ENCODE results near the gene SYNGR3.
A peak's percentile ranks its signal among the peaks of the same experiment; 100 is the strongest.

The SYNGR3 gene

GRCh38 chr16:2026461-2027023 is 36.8 kb downstream of the SYNGR3 start, which contains the start of gene NHERF2:
TSS of gene NHERF2 (plus strand) at chr16:2026902. CDS start at chr16:2027006, 104 bp downstream.
- Histone ChIP-seq H3K27me3 (ENCODE audit: insufficient read depth, low read length, poor library complexity) (no peaks in the 10 kb centered on the region), H2BK120ac (ENCODE audit: low read depth, low read length) (no peak within 1 kb of the TSS), H3K9ac (ENCODE audit: low read length) (peak within 1 kb of the TSS; percentile 61), H3K79me2 (ENCODE audit: control insufficient read depth, insufficient read depth, low read length) (no peaks in the 10 kb centered on the region), H3K4me2 (ENCODE audit: low read length) (peak within 1 kb of the TSS; percentile 36), H2BK5ac (ENCODE audit: low read length) (no peak within 1 kb of the TSS), H2AK5ac (ENCODE audit: low read length) (no peak within 1 kb of the TSS), H3K23ac (ENCODE audit: low read length) (no peak within 1 kb of the TSS), H3K4ac (ENCODE audit: low read depth, low read length) (no peak within 1 kb of the TSS), H4K5ac (ENCODE audit: low read length) (no peak within 1 kb of the TSS), H3K4me3 (ENCODE audit: low read length) (no peak within 1 kb of the TSS), H3K4me1 (ENCODE audit: control insufficient read depth, low read depth, low read length) (no peaks in the 10 kb centered on the region), H3K79me1 (ENCODE audit: low read length) (no peaks in the 10 kb centered on the region), H3K27ac (ENCODE audit: low read depth, low read length) (no peak within 1 kb of the TSS), H3K18ac (ENCODE audit: low read length) (no peak within 1 kb of the TSS), H3K36me3 (ENCODE audit: control insufficient read depth, insufficient read depth, low read length) (no peaks in the 10 kb centered on the region), H2BK15ac (replicated peaks; ENCODE audit: low read depth) (no peak within 1 kb of the TSS), H4K8ac (ENCODE audit: low read depth, low read length) (no peak within 1 kb of the TSS), H3K56ac (ENCODE audit: low read length) (peak within 1 kb of the TSS; percentile 78)
- WGBS (ENCODE audit: extremely low coverage, insufficient coverage, low lambda C conversion rate), result no CpG with 5 or more reads among the region's 59 CpGs
- no peak for DNase-seq

GRCh38 chr16:2027024-2028010 is 37.5 kb downstream of the SYNGR3 start:
- no peak overlapping the region for H2BK120ac ChIP-seq (ENCODE audit: low read depth, low read length)
- H3K79me2 ChIP-seq (ENCODE audit: control insufficient read depth, insufficient read depth, low read length), result no peaks in the 10 kb centered on the region
- H3K18ac ChIP-seq (ENCODE audit: low read length), result no peak overlapping the region
- no peak overlapping the region for H3K4me3 ChIP-seq (ENCODE audit: low read length)
- H3K27me3 ChIP-seq (ENCODE audit: insufficient read depth, low read length, poor library complexity), result no peaks in the 10 kb centered on the region
- no peak overlapping the region for H3K23ac ChIP-seq (ENCODE audit: low read length)
- H3K4ac ChIP-seq (ENCODE audit: low read depth, low read length), result no peak overlapping the region
- H3K36me3 ChIP-seq (ENCODE audit: control insufficient read depth, insufficient read depth, low read length), result no peaks in the 10 kb centered on the region
- no peaks in the 10 kb centered on the region for H3K79me1 ChIP-seq (ENCODE audit: low read length)
- H3K56ac ChIP-seq (ENCODE audit: low read length), result peak overlapping the region; percentile 67
- no peaks in the 10 kb centered on the region for H3K4me1 ChIP-seq (ENCODE audit: control insufficient read depth, low read depth, low read length)
- WGBS (ENCODE audit: extremely low coverage, insufficient coverage, low lambda C conversion rate), result no CpG with 5 or more reads among the region's 76 CpGs
- no peak overlapping the region for H2BK15ac ChIP-seq (replicated peaks; ENCODE audit: low read depth)
- no peak overlapping the region for H3K27ac ChIP-seq (ENCODE audit: low read depth, low read length)
- no peak overlapping the region for H2BK5ac ChIP-seq (ENCODE audit: low read length)
- no peak overlapping the region for H4K5ac ChIP-seq (ENCODE audit: low read length)
- no peak overlapping the region for H2AK5ac ChIP-seq (ENCODE audit: low read length)
- no peak for DNase-seq
- H3K4me2 ChIP-seq (ENCODE audit: low read length), result peak overlapping the region; percentile 36
- peak overlapping the region; percentile 53 for H3K9ac ChIP-seq (ENCODE audit: low read length)
- no peak overlapping the region for H4K8ac ChIP-seq (ENCODE audit: low read depth, low read length)

- no CpG with 5 or more reads among the region's 3 CpGs for WGBS (ENCODE audit: extremely low coverage, insufficient coverage, low lambda C conversion rate)
- no peaks in the 10 kb centered on the region for H3K36me3 ChIP-seq (ENCODE audit: control insufficient read depth, insufficient read depth, low read length)
Observed at GRCh38 chr16:2028146-2028545, 38.4 kb downstream of the SYNGR3 start.

GRCh38 chr16:2028620-2029220 is 39.0 kb downstream of the SYNGR3 start:
- Histone ChIP-seq H2BK15ac (replicated peaks; ENCODE audit: low read depth) (no peak overlapping the region), H3K27ac (ENCODE audit: low read depth, low read length) (no peak overlapping the region), H2BK120ac (ENCODE audit: low read depth, low read length) (no peak overlapping the region), H2BK5ac (ENCODE audit: low read length) (no peak overlapping the region), H4K8ac (ENCODE audit: low read depth, low read length) (no peak overlapping the region), H3K79me1 (ENCODE audit: low read length) (no peaks in the 10 kb centered on the region), H3K9ac (ENCODE audit: low read length) (no peak overlapping the region), H3K4me1 (ENCODE audit: control insufficient read depth, low read depth, low read length) (no peaks in the 10 kb centered on the region), H3K36me3 (ENCODE audit: control insufficient read depth, insufficient read depth, low read length) (no peaks in the 10 kb centered on the region), H3K18ac (ENCODE audit: low read length) (no peak overlapping the region), H3K4me2 (ENCODE audit: low read length) (no peak overlapping the region), H3K4me3 (ENCODE audit: low read length) (no peak overlapping the region), H3K56ac (ENCODE audit: low read length) (no peak overlapping the region), H3K4ac (ENCODE audit: low read depth, low read length) (no peak overlapping the region), H4K5ac (ENCODE audit: low read length) (no peak overlapping the region), H2AK5ac (ENCODE audit: low read length) (no peak overlapping the region), H3K27me3 (ENCODE audit: insufficient read depth, low read length, poor library complexity) (no peaks in the 10 kb centered on the region), H3K23ac (ENCODE audit: low read length) (no peak overlapping the region), H3K79me2 (ENCODE audit: control insufficient read depth, insufficient read depth, low read length) (no peaks in the 10 kb centered on the region)
- DNase-seq, result no peak
- no CpG with 5 or more reads among the region's 18 CpGs for WGBS (ENCODE audit: extremely low coverage, insufficient coverage, low lambda C conversion rate)

More at GRCh38 chr16:2028146-2028545, 38.4 kb downstream of the SYNGR3 start:
- H3K4me1 ChIP-seq (ENCODE audit: control insufficient read depth, low read depth, low read length), result no peaks in the 10 kb centered on the region
- no peak overlapping the region for H2BK5ac ChIP-seq (ENCODE audit: low read length)
- no peak overlapping the region for H3K9ac ChIP-seq (ENCODE audit: low read length)
- no peak overlapping the region for H3K4me3 ChIP-seq (ENCODE audit: low read length)
- no peak overlapping the region for H3K23ac ChIP-seq (ENCODE audit: low read length)
- H3K4me2 ChIP-seq (ENCODE audit: low read length), result no peak overlapping the region
- no peak overlapping the region for H2BK120ac ChIP-seq (ENCODE audit: low read depth, low read length)
- H2AK5ac ChIP-seq (ENCODE audit: low read length), result no peak overlapping the region
- H4K5ac ChIP-seq (ENCODE audit: low read length), result no peak overlapping the region
- no peak overlapping the region for H4K8ac ChIP-seq (ENCODE audit: low read depth, low read length)
- no peaks in the 10 kb centered on the region for H3K79me1 ChIP-seq (ENCODE audit: low read length)
- H3K79me2 ChIP-seq (ENCODE audit: control insufficient read depth, insufficient read depth, low read length), result no peaks in the 10 kb centered on the region
- H3K27me3 ChIP-seq (ENCODE audit: insufficient read depth, low read length, poor library complexity), result no peaks in the 10 kb centered on the region
- no peak overlapping the region for H3K4ac ChIP-seq (ENCODE audit: low read depth, low read length)
- no peak overlapping the region for H3K56ac ChIP-seq (ENCODE audit: low read length)
- H3K27ac ChIP-seq (ENCODE audit: low read depth, low read length), result no peak overlapping the region
- DNase-seq, result no peak
- no peak overlapping the region for H3K18ac ChIP-seq (ENCODE audit: low read length)
- H2BK15ac ChIP-seq (replicated peaks; ENCODE audit: low read depth), result no peak overlapping the region

GRCh38 chr16:2029350-2029749 is 39.6 kb downstream of the SYNGR3 start:
- Histone ChIP-seq H3K79me2 (ENCODE audit: control insufficient read depth, insufficient read depth, low read length) (no peaks in the 10 kb centered on the region), H3K27ac (ENCODE audit: low read depth, low read length) (no peak overlapping the region), H2AK5ac (ENCODE audit: low read length) (no peak overlapping the region), H3K18ac (ENCODE audit: low read length) (no peak overlapping the region), H3K4me2 (ENCODE audit: low read length) (no peak overlapping the region), H3K4me3 (ENCODE audit: low read length) (no peak overlapping the region), H3K27me3 (ENCODE audit: insufficient read depth, low read length, poor library complexity) (no peaks in the 10 kb centered on the region), H3K23ac (ENCODE audit: low read length) (no peak overlapping the region), H3K36me3 (ENCODE audit: control insufficient read depth, insufficient read depth, low read length) (no peaks in the 10 kb centered on the region), H4K8ac (ENCODE audit: low read depth, low read length) (no peak overlapping the region), H4K5ac (ENCODE audit: low read length) (no peak overlapping the region), H3K9ac (ENCODE audit: low read length) (no peak overlapping the region), H2BK5ac (ENCODE audit: low read length) (no peak overlapping the region), H3K56ac (ENCODE audit: low read length) (no peak overlapping the region), H2BK120ac (ENCODE audit: low read depth, low read length) (no peak overlapping the region), H3K4ac (ENCODE audit: low read depth, low read length) (no peak overlapping the region), H3K4me1 (ENCODE audit: control insufficient read depth, low read depth, low read length) (no peaks in the 10 kb centered on the region), H3K79me1 (ENCODE audit: low read length) (no peaks in the 10 kb centered on the region), H2BK15ac (replicated peaks; ENCODE audit: low read depth) (no peak overlapping the region)
- WGBS (ENCODE audit: extremely low coverage, insufficient coverage, low lambda C conversion rate), result no CpG with 5 or more reads among the region's 22 CpGs
- no peak for DNase-seq

All from mesendoderm (in vitro differentiated cells).